GM10266 (cell line): ENCODE data around the gene SNRPD1.
"Not testable (repeated sequence)": the region's sequence is repeated elsewhere in the genome, so short reads cannot be mapped to it uniquely, and the experiment has no call there.

Source experiments
- DNase-seq: peaks from one replicate; pipeline ENCODE4 v3.0.0; 2012; ENCODE audit errors: extremely low spot score
- TF ChIP-seq, protein P1 (sequence below): IDR thresholded peaks from 2 replicates; pipeline ENCODE4 v1.5.1; 2012; ENCODE audit warnings: mild to moderate bottlenecking, low read depth; ENCODE audit not compliant: control insufficient read depth, insufficient read depth; ENCODE audit errors: missing control alignments

SNRPD1 gene

DNA sequence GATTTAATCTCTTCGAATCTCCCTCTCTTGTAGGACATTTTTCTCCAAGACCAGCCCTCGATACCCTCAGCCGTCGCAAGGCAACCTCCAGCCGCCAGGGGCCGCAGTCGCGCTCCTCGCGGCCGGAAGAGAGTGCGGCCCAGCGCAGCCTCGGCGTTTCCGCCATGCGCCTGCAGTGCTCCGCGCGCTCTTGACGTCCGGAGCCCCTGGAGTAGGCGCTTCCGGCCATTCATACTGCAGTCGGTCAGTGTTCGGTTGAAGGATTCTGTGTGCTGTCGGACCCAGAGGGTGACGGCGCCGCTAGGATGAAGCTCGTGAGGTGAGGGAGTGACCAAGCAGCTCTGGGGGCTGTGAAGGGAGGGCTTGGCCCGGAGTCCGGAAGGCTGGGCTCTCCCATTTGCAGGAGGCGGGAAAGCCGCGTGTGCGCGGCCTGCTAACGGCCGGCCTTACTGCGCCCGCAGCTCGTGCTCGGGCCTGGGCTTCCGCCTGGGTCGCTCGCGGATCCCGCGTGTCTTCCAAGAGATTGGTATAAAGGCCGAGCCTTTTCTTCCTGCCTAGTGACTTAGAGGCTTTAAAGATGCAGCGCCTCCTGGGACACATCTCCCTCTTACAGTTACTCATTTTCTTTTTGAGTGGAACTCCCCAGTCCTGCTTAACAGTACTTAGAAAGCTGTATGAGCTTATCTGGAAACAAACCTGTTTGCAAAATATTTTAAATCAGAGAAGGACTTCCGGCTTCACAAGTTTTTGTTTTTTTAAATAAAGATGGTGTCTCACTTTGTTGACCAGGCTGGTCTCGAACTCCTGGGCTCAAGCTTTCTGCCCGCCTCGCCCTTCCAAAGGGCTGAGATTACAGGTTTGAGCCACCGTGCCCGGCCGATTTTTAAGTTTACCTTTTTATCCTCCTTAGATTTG lies at the start of gene SNRPD1:
SNRPD1 (plus strand) TSS at position 190 of the 915 bp plus-strand sequence; CDS start at position 306, 116 bp downstream.
- TF ChIP-seq, protein P1, sequence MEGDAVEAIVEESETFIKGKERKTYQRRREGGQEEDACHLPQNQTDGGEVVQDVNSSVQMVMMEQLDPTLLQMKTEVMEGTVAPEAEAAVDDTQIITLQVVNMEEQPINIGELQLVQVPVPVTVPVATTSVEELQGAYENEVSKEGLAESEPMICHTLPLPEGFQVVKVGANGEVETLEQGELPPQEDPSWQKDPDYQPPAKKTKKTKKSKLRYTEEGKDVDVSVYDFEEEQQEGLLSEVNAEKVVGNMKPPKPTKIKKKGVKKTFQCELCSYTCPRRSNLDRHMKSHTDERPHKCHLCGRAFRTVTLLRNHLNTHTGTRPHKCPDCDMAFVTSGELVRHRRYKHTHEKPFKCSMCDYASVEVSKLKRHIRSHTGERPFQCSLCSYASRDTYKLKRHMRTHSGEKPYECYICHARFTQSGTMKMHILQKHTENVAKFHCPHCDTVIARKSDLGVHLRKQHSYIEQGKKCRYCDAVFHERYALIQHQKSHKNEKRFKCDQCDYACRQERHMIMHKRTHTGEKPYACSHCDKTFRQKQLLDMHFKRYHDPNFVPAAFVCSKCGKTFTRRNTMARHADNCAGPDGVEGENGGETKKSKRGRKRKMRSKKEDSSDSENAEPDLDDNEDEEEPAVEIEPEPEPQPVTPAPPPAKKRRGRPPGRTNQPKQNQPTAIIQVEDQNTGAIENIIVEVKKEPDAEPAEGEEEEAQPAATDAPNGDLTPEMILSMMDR = peak; percentile 99
- DNase-seq = peak; percentile 87

DNA sequence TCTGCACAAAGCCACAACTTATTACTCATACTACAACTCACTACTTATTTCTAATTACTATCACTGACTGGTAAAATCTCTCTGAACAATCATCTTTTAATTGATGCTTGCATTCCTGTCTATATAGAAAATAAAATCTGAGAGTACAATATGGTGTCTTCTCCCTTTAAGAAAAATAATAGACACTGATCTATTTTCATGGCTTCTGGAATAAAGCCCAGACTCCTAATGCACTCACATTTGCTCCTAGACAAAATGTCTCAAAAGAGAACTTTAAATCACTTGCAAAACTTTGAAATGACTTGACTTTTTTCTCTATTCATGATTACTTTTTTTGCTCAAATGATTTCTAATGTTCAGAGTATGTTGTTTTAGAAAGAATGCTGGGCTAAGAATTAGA lies 40.3 kb upstream of the SNRPD1 start:
- DNase-seq = no peak
- TF ChIP-seq, protein P1 = no peak

DNA sequence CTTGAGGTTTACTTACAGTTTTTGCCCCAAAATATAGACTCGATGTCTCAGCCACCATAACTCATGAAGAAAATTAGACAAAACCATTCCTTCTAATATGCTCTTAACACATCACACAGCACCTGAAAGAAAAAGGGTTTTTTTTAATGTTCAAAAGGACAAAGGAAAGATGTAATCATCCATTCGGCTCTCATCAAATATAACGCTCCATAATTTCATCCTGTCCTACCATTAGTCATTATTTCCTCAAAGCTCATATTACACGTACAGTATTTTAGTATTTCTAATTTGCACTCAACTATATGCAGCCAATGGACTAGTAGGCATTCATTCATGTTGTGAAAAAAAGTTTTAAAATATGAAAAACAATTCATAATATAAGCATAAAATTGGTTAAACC lies 36.5 kb upstream of the SNRPD1 start:
- TF ChIP-seq, protein P1 = no peak
- no peak for DNase-seq

DNA sequence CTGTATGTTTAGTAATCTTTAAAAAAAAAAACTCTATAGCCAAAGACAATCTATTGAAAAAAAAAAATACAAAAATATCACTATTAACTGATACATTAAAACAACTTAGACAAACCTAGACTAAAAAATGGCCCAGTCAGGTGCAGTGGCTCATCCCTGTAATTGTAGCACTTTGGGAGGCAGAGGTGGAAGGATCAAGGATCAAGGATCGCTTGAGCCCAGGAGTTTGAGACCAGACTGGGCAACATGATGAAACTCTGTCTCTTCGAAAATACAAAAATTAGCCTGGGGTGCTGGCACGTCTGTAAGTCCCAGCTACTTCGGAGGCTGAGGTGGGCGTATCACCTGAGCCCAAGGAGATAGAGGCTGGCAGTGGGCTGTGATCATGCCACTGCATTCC lies 27.7 kb upstream of the SNRPD1 start:
- DNase-seq = no peak
- TF ChIP-seq, protein P1 = no peak

DNA sequence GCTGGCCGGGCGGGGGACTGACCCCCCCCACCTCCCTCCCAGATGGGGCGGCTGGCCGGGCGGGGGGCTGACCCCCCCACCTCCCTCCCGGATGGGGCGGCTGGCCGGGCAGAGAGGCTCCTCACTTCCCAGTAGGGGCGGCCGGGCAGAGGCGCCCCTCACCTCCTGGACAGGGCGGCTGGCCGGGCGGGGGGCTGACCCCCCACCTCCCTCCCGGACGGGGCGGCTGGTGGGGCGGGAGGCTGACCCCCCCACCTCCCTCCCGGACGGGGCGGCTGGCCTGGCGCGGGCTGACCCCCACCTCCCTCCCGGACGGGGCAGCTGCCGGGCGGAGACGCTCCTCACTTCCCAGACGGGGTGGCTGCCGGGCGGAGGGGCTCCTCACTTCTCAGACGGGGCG lies 19.8 kb upstream of the SNRPD1 start:
- not testable (repeated sequence) for DNase-seq

DNA sequence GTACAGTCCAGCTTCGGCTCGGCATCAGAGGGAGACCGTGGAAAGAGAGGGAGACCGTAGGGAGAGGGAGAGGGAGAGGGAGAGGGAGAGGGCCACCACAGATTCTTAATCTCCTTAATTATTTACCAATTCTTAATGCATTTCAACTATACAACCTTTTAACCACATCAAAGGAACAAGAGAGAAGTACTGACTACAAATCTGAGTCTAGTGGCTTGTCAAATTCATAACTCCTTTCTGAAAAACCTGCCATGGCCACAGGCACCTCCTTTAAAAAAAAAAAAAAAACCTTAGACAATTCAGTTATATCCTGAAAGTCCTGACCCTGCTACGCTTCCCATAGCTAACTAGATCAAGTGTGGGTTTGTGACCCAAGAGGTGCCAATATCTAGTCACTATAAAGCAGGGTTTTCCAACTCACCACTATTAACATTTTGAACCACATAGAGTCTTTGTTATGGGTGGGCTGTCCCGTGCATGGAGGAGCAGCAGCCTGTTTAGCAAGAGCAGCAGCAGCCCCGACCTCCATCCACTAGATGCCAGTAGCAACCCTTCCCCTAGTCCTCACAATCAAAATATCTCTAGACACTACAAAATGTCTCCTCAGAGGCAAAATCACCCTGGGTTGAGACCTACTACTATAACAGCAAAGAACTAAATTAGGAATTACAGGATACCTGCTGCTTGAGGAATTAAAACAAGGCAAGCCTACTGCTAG lies 18.4 kb upstream of the SNRPD1 start:
- TF ChIP-seq, protein P1 = no peak
- DNase-seq = no peak

DNA sequence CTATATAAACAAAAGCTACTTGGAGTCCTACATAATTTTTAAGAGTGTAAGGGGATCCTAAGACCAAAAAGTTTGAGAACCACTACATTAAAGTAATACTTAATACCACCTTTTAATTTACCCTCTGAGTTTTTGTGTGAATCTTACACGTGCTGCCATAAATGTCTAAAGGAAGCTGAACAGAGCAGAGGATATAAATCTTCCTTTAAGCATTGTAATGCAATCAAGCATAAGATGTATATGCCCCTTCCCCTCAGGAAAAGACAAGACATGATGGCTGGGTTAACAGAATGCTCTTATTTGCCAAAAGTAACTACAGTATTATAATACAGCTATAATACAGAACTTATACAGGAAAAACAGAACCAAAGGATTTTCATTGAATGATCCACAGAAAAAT lies 14.5 kb upstream of the SNRPD1 start:
- TF ChIP-seq, protein P1 = no peak
- DNase-seq = no peak
